Vagina (tissue), 2 donors: ENCODE data around the gene NR2C1. TPM values are rescaled to one million over a fixed set of nuclear protein-coding genes. Genes with fewer than 3 reads are reported as not detected.

Experiments used
- DNase-seq, 2 donors: peaks; one replicate each; pipeline ENCODE4 v3.0.0-alpha.2; 2017; ENCODE audit errors: extremely low spot score in 2 of 2
- H3K27ac ChIP-seq: fragments of 200-600 bp; sonication (generic); one replicate; pipeline ENCODE4 v1.5.1; 2019
- H3K27me3 ChIP-seq: fragments of 200-600 bp; sonication (generic); one replicate; pipeline ENCODE4 v1.5.1; 2019
- H3K36me3 ChIP-seq, 2 donors: fragments of 200-600 bp; sonication (generic); one replicate each; pipeline ENCODE4 v1.5.1; 2017 to 2019
- H3K4me1 ChIP-seq: fragments of 200-600 bp; sonication (generic); one replicate; pipeline ENCODE4 v1.5.1; 2019
- H3K4me3 ChIP-seq, 2 donors: fragments of 200-600 bp; sonication (generic); 1 replicate in 1 of 2; 2 replicates in 1 of 2; pipeline ENCODE4 v1.5.1; 2016 to 2019
- H3K9me3 ChIP-seq: fragments of 200-600 bp; sonication (generic); one replicate; pipeline ENCODE4 v1.5.1; 2019
- CTCF ChIP-seq, 3 experiments: fragments of 450-650 bp in 2 of 3; fragments of 200-600 bp in 1 of 3; sonication (generic) in 1 of 3; IDR thresholded peaks; one replicate each; pipeline ENCODE4 v1.5.1; 2017 to 2019; ENCODE audit warnings: antibody characterized with exemption in 3 of 3, mild to moderate bottlenecking in 2 of 3, moderate library complexity in 2 of 3
- POLR2A ChIP-seq, 2 donors: fragments of 450-650 bp; IDR thresholded peaks; one replicate each; pipeline ENCODE4 v1.6.1; 2017; ENCODE audit warnings: antibody characterized with exemption in 2 of 2, mild to moderate bottlenecking in 2 of 2, moderate library complexity in 2 of 2
- POLR2AphosphoS5 ChIP-seq, 2 donors: sonication (generic); formaldehyde crosslinking; IDR thresholded peaks; one replicate each; pipeline ENCODE4 v1.9.0; 2017; ENCODE audit warnings: antibody characterized with exemption in 2 of 2, mild to moderate bottlenecking in 2 of 2, low read depth in 1 of 2; ENCODE audit not compliant: insufficient read depth in 1 of 2
- intact Hi-C: fragments of 100-400 bp; cut with DNase I; formaldehyde crosslinking; loops from one replicate; pipeline ENCODE4 v1.15.1; 2023
- total RNA-seq: library from RNA; depleted of rRNA; stranded (reverse); fragments of >200 nt; gene quantifications from one replicate; pipeline ENCODE4 v1.2.3, GENCODE V29; 2016

The NR2C1 gene
- total RNA-seq, 1 donor from 2014 or later, result 49.4 TPM

DNA sequence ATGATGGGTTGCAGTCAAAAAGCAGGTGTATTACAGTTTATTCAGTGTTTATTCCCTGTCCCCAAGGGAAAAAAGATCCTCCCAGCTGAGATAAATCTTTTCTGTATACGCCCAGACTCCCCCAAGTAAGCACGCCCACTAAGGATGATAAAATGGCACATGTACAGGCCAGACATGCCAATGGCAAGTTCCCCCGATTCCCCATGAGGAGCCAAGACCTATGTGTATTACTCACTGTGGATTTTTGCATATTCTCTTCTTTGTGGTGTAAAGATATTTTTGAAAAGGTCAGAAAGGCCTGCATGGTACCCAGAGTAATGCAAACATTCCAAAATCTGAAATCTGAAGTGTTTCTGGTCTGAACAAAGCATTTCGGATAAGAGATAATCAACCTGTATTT is 22.2 kb downstream of the NR2C1 start:
- Histone ChIP-seq H3K27me3 (no peaks in the 10 kb centered on the region), H3K36me3 (peaks cover 3 to 50% of the 10 kb centered on the region in 2 donors), H3K4me1 (no peaks in the 10 kb centered on the region), H3K9me3 (no peaks in the 10 kb centered on the region), H3K27ac (no peak overlapping the region), H3K4me3 (no peak overlapping the region)
- no peak for TF ChIP-seq POLR2A (IDR thresholded peaks at IDR 0.05)
- no peak for DNase-seq
- intact Hi-C loops, result no loop called here

GRCh38 chr12:95037906-95038305 is 35.5 kb downstream of the NR2C1 start:
- Histone ChIP-seq H3K9me3 (no peaks in the 10 kb centered on the region), H3K27me3 (no peaks in the 10 kb centered on the region), H3K4me3 (no peak overlapping the region), H3K4me1 (no peaks in the 10 kb centered on the region), H3K36me3 (peaks cover 0 to 37% of the 10 kb centered on the region in 2 donors), H3K27ac (no peak overlapping the region)
- TF ChIP-seq CTCF (IDR thresholded peaks at IDR 0.05), result no peak
- TF ChIP-seq POLR2AphosphoS5 (IDR thresholded peaks at IDR 0.05; ENCODE audit: insufficient read depth in 1 of 2, low read depth in 1 of 2), result no peak
- TF ChIP-seq POLR2A (IDR thresholded peaks at IDR 0.05), result no peak
- DNase-seq, result no peak
- intact Hi-C loops, result no loop called here

GRCh38 chr12:95034750-95035149 is 38.7 kb downstream of the NR2C1 start:
- H3K4me3 ChIP-seq, result no peak overlapping the region
- H3K4me1 ChIP-seq, result no peaks in the 10 kb centered on the region
- H3K36me3 ChIP-seq, result peaks cover 0 to 46% of the 10 kb centered on the region in 2 donors
- DNase-seq, result no peak
- no peaks in the 10 kb centered on the region for H3K9me3 ChIP-seq
- no peaks in the 10 kb centered on the region for H3K27me3 ChIP-seq
- no peak overlapping the region for H3K27ac ChIP-seq
- no peak for TF ChIP-seq CTCF (IDR thresholded peaks at IDR 0.05)
- intact Hi-C loops, result no loop called here

DNA sequence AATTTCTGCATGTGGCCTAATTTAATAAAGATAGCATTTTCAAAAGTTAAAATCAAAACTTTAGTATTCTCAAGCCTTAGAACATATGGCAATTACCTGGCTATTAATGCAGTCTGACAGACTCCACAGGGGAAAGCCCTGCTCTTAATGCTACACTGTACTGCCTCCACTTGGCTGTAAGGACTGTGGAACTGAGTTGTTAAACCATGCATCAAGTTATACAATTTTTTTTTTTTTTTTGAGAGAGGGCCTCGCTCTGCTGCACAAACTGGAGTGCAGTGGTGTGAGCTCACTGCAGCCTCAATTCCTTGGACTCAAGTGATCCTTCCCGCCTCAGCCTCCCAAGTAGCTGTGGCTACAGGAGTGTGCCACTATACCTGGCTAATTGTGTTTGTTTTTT is 50.9 kb downstream of the NR2C1 start:
- DNase-seq, result no peak
- Histone ChIP-seq H3K27me3 (no peaks in the 10 kb centered on the region), H3K9me3 (no peaks in the 10 kb centered on the region), H3K36me3 (peaks cover 0 to 11% of the 10 kb centered on the region in 2 donors), H3K27ac (no peak overlapping the region), H3K4me1 (no peaks in the 10 kb centered on the region), H3K4me3 (no peak overlapping the region)
- TF ChIP-seq POLR2A (IDR thresholded peaks at IDR 0.05) (no peak), POLR2AphosphoS5 (IDR thresholded peaks at IDR 0.05; ENCODE audit: insufficient read depth in 1 of 2, low read depth in 1 of 2) (no peak), CTCF (IDR thresholded peaks at IDR 0.05) (no peak)
- intact Hi-C loops, result no loop called here

- no peaks in the 10 kb centered on the region for H3K9me3 ChIP-seq
- H3K27ac ChIP-seq, result no peak overlapping the region
- H3K4me3 ChIP-seq, result no peak overlapping the region
- no peaks in the 10 kb centered on the region for H3K4me1 ChIP-seq
- intact Hi-C loops, result no loop called here
- DNase-seq, result no peak
- no peaks in the 10 kb centered on the region for H3K36me3 ChIP-seq
- no peaks in the 10 kb centered on the region for H3K27me3 ChIP-seq
- no peak for TF ChIP-seq CTCF (IDR thresholded peaks at IDR 0.05)
- TF ChIP-seq POLR2AphosphoS5 (IDR thresholded peaks at IDR 0.05; ENCODE audit: insufficient read depth in 1 of 2, low read depth in 1 of 2), result no peak
- no peak for TF ChIP-seq POLR2A (IDR thresholded peaks at IDR 0.05)
Observed at GRCh38 chr12:95017482-95017881, 55.9 kb downstream of the NR2C1 start.

- TF ChIP-seq POLR2A (IDR thresholded peaks at IDR 0.05) (no peak), CTCF (IDR thresholded peaks at IDR 0.05) (no peak), POLR2AphosphoS5 (IDR thresholded peaks at IDR 0.05; ENCODE audit: insufficient read depth in 1 of 2, low read depth in 1 of 2) (no peak)
- Histone ChIP-seq H3K27ac (no peak overlapping the region), H3K36me3 (no peaks in the 10 kb centered on the region), H3K27me3 (no peaks in the 10 kb centered on the region), H3K4me1 (no peaks in the 10 kb centered on the region), H3K9me3 (no peaks in the 10 kb centered on the region), H3K4me3 (no peak overlapping the region)
- no peak for DNase-seq
- intact Hi-C loops, result no loop called here
Observed at GRCh38 chr12:95016120-95016519, 57.3 kb downstream of the NR2C1 start.
